ENCODE data around the gene CPA2. TPM values are rescaled to one million over a fixed set of nuclear protein-coding genes. Genes with fewer than 3 reads are reported as not detected.
A peak's percentile ranks its signal among the peaks of the same experiment; 100 is the strongest.

The CPA2 gene
- total and polyA plus RNA-seq, 2 experiments from 2014 or later, result not detected

GRCh38 chr7:130263130-130263529, 3.5 kb upstream of the CPA2 start:
- Mint-ChIP-seq H3K4me1 (peaks cover 35% of the 10 kb centered on the region), H3K36me3 (ENCODE audit: low read depth) (peaks cover 19% of the 10 kb centered on the region; the same call in 2 of the 3 replicates), H3K27me3 (ENCODE audit: insufficient read depth, low read depth, poor library complexity) (peaks cover 8% of the 10 kb centered on the region), H3K9me3 (peaks cover 31% of the 10 kb centered on the region), H3K27ac (no peak overlapping the region), H3K4me3 (no peak overlapping the region)
- H2AFZ ChIP-seq, result 0 out of 2 replicates have a peak overlapping the region, but pooled peaks have one; percentile 16
- no peaks in the 10 kb centered on the region for H3K27me3 ChIP-seq (ENCODE audit: insufficient read depth)
- peaks cover 3% of the 10 kb centered on the region; the same call in 1 of the 2 replicates for H3K9me2 ChIP-seq (ENCODE audit: insufficient read depth)
- no peak overlapping the region for H3K4me3 ChIP-seq
- H3K4me2 ChIP-seq, result no peak overlapping the region
- no peak overlapping the region for H3K27ac ChIP-seq (ENCODE audit: low read depth)
- H4K20me1 ChIP-seq (replicated peaks; ENCODE audit: insufficient read depth), result no peaks in the 10 kb centered on the region
- peaks cover 16% of the 10 kb centered on the region for H3K4me1 ChIP-seq (ENCODE audit: insufficient read depth)
- TF ChIP-seq REST (IDR thresholded peaks at IDR 0.05; ENCODE audit: unreplicated experiment) (no peak), ZNF114 (CRISPR knock-in tag; IDR thresholded peaks at IDR 0.05) (no peak), CTCF (conservative IDR thresholded peaks at IDR 0.05; ENCODE audit: low read depth in 2 of 2) (no peak), NANOG (IDR thresholded peaks at IDR 0.05; ENCODE audit: borderline replicate concordance) (no peak), ETS1 (IDR thresholded peaks at IDR 0.05) (no peak)
- no peaks in the 10 kb centered on the region for H3F3A ChIP-seq (replicated peaks; ENCODE audit: low read depth)
- DNase-seq (ENCODE audit: low spot score) (no peak), ATAC-seq (no peak)
- H3K79me2 ChIP-seq (replicated peaks; ENCODE audit: insufficient read depth), result no peaks in the 10 kb centered on the region
- peaks cover 5% of the 10 kb centered on the region; the same call in 1 of the 2 replicates for H3K36me3 ChIP-seq (ENCODE audit: insufficient read depth)

- H3F3A ChIP-seq (replicated peaks; ENCODE audit: low read depth), result no peaks in the 10 kb centered on the region
- H3K27ac ChIP-seq (ENCODE audit: low read depth), result no peak overlapping the region
- no peaks in the 10 kb centered on the region for H3K79me2 ChIP-seq (replicated peaks; ENCODE audit: insufficient read depth)
- no peaks in the 10 kb centered on the region for H3K36me3 Mint-ChIP-seq (ENCODE audit: low read depth)
- H3K27me3 Mint-ChIP-seq (ENCODE audit: insufficient read depth, low read depth, poor library complexity), result peaks cover 13% of the 10 kb centered on the region
- no peaks in the 10 kb centered on the region for H3K27me3 ChIP-seq (ENCODE audit: insufficient read depth)
- no peaks in the 10 kb centered on the region for H3K36me3 ChIP-seq (ENCODE audit: insufficient read depth)
- H4K20me1 ChIP-seq (replicated peaks; ENCODE audit: insufficient read depth), result no peaks in the 10 kb centered on the region
- DNase-seq (ENCODE audit: low spot score) (no peak), ATAC-seq (no peak)
- peaks cover 2% of the 10 kb centered on the region; the same call in 1 of the 3 replicates for H3K9me3 Mint-ChIP-seq
- no peak overlapping the region for H3K4me3 ChIP-seq
- H3K27ac Mint-ChIP-seq, result no peak overlapping the region
- peaks cover 17% of the 10 kb centered on the region for H3K4me1 ChIP-seq (ENCODE audit: insufficient read depth)
- H2AFZ ChIP-seq, result 0 out of 2 replicates have a peak overlapping the region, but pooled peaks have one; percentile 40
- H3K4me3 Mint-ChIP-seq, result no peak overlapping the region
- no peak overlapping the region for H3K4me2 ChIP-seq
- H3K4me1 Mint-ChIP-seq, result peaks cover 44% of the 10 kb centered on the region
- H3K9me2 ChIP-seq (ENCODE audit: insufficient read depth), result peaks cover 15% of the 10 kb centered on the region; the same call in 1 of the 2 replicates
- TF ChIP-seq JUNB (IDR thresholded peaks at IDR 0.05; ENCODE audit: unreplicated experiment), result no peak
- no peak for TF ChIP-seq ZNF331 (CRISPR knock-in tag; IDR thresholded peaks at IDR 0.05; ENCODE audit: low read depth)
- TF ChIP-seq POLR2AphosphoS5 (IDR thresholded peaks at IDR 0.05; ENCODE audit: low read depth), result no peak
- no peak for TF ChIP-seq CREB1 (CRISPR knock-in tag; IDR thresholded peaks at IDR 0.05; ENCODE audit: low read depth)
- no peak for TF ChIP-seq EZH2 (IDR thresholded peaks at IDR 0.05; ENCODE audit: low read depth, unreplicated experiment)
- no peak for TF ChIP-seq STAT1 (IDR thresholded peaks at IDR 0.05; ENCODE audit: unreplicated experiment)
- TF ChIP-seq EZH2phosphoT487 (IDR thresholded peaks at IDR 0.05; ENCODE audit: unreplicated experiment), result no peak
Observed at GRCh38 chr7:130266961-130267321, 278 bp downstream of the CPA2 start.
